ENCODE measurements around the gene BSX.

BSX gene

GRCh38 chr11:122981388-122982264 lies at the start of gene BSX:
TSS of gene BSX (minus strand) at chr11:122981834. CDS start at chr11:122981671, 163 bp downstream.
- DNase-seq (ENCODE audit: low read depth in 2 of 2): peak in 1 of 2 donors; percentile 5

DNA sequence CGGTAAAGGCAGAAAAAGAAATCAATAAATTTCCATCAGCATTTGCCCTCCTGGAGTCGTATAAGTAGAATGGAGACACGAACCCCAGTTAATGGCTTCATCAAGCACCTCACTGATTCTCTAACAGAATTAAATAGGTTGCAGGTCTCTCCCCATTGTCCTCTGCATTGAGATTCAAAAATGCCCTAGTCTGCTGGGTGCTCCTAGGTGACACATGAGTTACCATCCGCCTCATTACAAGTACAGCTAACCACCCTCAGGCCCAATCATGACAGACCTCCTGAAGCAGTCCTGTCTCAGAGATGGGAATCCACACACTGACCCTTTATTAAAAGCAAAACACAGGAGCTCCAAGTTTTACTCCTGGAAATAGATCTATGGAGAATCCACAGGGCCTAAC lies 48.9 kb upstream of the BSX start:
- no peak for DNase-seq (ENCODE audit: low read depth in 2 of 2)

DNA sequence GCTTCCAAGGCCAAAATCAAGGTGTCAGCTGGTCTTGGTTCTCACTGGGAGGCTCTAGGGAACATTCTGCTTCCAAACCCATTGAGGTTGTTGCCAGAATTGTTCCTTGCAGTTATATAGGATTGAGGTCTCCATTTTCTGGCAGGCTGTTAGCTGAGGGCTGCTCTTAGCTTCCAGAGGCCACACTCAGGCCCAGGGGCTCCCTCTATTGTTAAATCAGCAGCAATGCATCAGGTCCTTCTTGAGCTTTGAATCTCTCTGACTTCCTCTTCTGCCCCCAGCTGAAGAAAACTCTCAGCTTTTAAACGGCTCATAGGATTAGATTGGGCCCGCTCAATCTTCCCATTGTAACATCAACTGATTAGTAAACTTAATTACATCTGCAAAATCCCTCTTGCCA lies 39.3 kb upstream of the BSX start:
- DNase-seq (ENCODE audit: low read depth in 2 of 2): no peak

- DNase-seq (ENCODE audit: low read depth in 2 of 2): no peak
Observed at GRCh38 chr11:123018702-123019101, 37.1 kb upstream of the BSX start.

- DNase-seq (ENCODE audit: low read depth in 2 of 2): no peak
Observed at GRCh38 chr11:123011510-123011909, 29.9 kb upstream of the BSX start.

- no peak for DNase-seq (ENCODE audit: low read depth in 2 of 2)
Observed at GRCh38 chr11:123006860-123007542, 25.4 kb upstream of the BSX start.

GRCh38 chr11:123000721-123001120 lies 19.1 kb upstream of the BSX start:
- DNase-seq (ENCODE audit: low read depth in 2 of 2): no peak

- no peak for DNase-seq (ENCODE audit: low read depth in 2 of 2)
Observed at GRCh38 chr11:122998727-122999366, 17.2 kb upstream of the BSX start.

- DNase-seq (ENCODE audit: low read depth in 2 of 2): no peak
Observed at GRCh38 chr11:122995526-122995925, 13.9 kb upstream of the BSX start.

DNA sequence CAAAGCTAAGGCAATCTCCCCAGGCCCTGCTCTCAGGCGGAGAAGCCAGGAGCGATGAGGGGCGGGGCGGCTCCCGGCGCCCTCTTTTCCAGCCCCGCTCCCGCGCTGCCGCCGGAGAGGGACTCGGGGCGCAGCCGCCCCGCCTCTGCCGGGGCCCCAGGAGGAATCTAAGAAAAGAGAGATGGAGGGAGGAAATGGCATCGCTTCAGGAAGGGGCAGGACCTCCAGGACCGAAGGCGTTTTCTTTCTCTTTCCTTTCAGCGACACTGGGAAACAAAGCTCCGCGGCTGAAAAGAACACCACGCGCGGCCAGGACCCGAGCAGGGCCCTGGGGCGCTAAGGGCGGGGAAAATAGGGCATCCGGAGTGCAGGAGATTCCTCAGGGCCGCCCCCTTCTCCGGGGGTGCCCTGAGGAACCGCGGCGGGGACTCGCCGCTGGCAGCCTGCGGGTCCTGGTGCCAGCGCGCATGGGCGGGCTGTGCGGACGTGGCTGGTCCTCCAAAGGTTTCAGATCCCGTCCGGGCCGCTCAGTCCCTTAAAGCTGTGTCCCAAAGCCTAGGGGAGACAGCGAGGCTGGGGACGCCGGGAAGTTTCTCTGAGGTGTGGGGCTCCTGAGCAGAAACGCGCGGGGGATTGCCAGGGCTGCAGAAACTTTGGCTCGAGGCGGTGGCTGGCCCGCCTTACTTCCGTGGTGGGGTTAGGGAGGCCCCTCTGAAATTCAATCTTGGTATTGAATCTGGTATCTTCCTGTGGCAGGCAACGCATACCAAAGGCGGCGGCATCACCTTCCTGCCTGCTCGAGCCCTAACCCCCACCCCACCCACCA lies 2.8 kb upstream of the BSX start:
- DNase-seq (ENCODE audit: low read depth in 2 of 2): no peak

DNA sequence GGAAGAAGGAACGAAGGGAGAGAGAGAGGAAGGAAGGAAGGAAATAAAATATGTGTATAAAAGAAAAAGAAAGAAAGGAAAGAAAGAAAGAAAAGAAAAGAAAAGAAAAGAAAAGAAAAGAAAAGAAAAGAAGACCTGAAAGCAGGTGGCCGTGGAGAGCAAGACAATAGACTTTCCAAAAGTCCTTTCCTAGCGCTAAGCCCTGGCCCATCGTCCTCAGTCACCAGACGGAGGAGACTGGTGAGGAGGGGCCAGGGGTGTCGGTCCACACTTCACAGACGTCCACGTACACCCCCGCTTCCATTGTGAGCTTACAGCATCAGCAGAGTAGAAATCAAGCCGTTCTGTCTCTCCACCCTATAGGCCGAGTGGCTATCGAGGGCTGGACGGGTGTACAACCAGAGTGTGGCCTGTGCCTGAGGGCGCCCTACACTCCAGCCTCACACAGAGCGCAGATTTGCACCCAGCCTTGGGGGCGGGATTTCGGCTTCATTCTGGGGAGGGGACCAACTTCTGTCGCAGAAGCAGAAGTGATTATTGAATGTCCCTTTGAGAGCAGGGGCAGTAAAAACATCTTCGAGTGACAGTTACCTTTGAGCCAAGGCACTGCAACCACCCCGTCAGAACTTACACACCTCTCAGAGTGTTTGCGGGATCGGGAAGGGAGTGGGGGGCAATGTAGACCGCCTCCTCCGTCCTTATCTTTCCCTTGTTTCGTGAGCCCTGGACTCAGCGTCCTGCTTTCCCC lies 2.0 kb upstream of the BSX start:
- no peak for DNase-seq (ENCODE audit: low read depth in 2 of 2)

- DNase-seq (ENCODE audit: low read depth in 2 of 2): no peak
Observed at GRCh38 chr11:122979815-122980595, 1.6 kb downstream of the BSX start.

DNA sequence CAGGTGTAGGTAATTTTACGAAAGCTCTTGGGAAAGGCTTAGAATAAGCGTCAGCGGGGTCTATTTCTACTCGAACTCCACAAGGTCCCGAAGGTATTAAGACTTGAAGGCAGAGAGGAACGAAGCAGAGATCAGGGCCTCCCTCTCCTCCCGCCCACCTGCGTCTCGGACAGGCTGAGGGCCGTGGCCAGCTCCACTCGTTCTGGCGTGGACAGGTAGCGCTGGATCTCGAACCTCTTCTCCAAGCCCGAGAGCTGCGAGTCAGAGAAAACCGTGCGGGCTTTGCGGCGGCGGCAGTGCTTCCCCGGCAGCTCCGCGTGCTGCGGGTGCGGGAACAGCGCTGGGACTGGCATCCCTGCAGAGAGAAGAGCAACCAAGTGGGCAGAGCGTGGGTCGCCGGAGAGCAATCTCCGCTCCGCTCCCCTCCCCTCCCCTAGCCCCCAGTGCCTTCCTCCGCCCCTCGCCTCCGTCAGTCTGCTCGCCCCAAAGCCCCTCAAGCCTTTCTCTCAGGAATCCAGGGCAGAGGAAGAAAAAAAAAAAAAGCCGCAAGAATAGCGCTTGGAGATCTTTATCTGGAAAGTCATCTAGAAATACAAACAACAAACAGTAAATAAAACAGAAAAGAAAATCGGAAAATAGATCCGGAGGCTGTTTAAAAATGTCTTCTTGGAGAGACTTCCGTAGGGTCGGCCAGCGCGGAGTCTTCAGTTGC lies 2.4 kb downstream of the BSX start:
- no peak for DNase-seq (ENCODE audit: low read depth in 2 of 2)

GRCh38 chr11:122978299-122978620 lies 3.4 kb downstream of the BSX start:
- DNase-seq (ENCODE audit: low read depth in 2 of 2): no peak

GRCh38 chr11:122977470-122978298 lies 4.0 kb downstream of the BSX start:
- no peak for DNase-seq (ENCODE audit: low read depth in 2 of 2)

DNA sequence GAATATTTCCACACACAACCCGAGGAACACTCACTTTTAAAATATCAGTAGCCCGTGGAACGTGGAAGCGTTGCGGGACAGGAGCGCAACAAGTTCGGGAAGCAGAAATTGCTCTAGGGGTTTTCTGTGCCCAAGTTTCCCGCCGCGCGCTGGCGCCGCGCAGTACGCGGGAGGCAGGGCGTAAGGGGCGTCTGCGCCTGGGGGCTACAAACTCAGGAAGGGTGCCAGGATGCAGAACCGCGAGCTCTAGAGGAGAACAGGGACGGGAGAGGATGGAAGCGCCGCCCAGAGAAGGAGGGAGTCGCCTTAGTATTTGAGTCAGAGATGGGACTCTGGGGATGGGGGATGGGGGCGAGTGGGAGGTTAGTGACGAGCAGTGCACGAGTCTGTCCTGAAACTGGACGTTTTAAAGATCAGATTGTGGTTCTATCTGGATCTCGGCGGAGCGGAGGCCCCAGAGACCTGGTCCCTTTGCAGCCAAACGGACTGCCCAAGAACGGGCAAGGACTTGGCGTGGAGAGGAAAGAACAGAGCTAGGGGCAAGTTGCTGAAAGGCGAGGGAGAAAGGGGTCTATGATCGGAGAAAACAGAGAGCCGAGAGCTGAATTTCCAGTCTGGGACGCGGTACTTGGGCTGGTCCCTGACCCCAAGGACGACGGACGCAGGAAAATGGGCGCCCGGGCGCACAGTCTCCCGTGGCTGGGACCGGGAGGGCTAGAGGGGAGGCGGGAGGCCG lies 4.7 kb downstream of the BSX start:
- no peak for DNase-seq (ENCODE audit: low read depth in 2 of 2)

DNA sequence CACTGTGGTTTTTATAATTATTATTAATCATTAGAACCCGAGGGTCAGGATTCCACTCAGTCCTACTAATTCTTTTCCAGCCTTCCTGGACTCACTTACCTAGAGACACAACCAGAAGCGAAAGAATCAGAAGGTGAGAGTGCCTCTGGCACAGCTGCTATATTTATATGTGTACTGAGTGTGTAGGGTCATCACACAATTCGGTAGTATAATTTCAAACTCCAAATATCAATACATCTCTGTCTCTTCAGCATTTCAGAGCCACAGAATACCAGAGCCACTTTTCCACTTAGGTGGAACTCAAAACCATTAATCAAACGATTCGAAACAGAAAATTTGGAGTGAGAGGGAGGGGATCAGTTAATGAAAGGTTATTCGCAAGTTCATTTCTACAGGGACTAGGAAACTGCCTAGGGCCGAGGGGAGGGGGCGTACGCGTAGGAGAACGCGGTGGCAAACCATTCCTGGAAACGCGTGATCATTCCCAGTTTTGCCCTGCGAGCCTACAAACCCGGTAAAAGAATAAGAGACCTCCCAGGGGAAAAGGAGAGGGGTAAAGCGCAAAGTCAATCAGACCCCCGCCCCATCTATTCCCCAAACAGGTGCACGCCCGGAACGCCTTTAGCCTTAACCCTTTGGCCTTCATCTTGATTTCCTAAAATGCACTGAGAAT lies 5.4 kb downstream of the BSX start:
- no peak for DNase-seq (ENCODE audit: low read depth in 2 of 2)

DNA sequence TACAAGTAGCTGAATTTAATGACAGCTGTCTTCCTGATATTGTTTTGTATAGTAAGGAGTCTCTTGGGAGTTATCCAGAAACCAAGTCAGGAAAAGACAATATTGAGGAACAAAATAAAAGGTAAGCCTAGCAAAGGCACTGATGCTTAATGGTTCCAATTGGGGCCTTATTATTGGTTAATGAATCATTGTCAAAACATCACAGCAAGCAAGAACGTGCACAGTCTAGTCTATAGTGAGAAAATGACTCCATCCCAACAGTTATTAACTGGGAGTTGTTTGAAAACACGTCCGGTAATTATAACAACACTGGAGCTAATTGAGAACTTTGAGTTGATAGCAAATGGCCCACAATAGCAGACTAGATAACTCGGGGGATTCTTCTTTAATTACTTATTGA lies 17.7 kb downstream of the BSX start:
- no peak for DNase-seq (ENCODE audit: low read depth in 2 of 2)
